AG04450 (cell line): ENCODE data around the gene PLA2G2D. TPM values are rescaled to one million over a fixed set of nuclear protein-coding genes. Genes with fewer than 3 reads are reported as not detected.

Experiments used
- CTCF ChIA-PET: fragments of 300-600, 350-600 bp; formaldehyde crosslinking; extraction: SDS; loops from one replicate; lab custom pipeline; 2022; ENCODE audit warnings: antibody characterized with exemption, inconsistent platforms; lab: Charles Lee
- POLR2A ChIA-PET: fragments of 350-600 bp; formaldehyde crosslinking; extraction: SDS; loops from one replicate; lab custom pipeline; 2021; ENCODE audit warnings: antibody characterized with exemption, inconsistent platforms; lab: Yijun Ruan, JAX
- DNase-seq: peaks from one replicate; pipeline ENCODE4 v3.0.0-alpha.2; 2011; ENCODE audit warnings: low read depth, low spot score
- H3K27ac ChIP-seq: one replicate; pipeline ENCODE4 v1.5.1; 2012; ENCODE audit warnings: low read depth, low read length, control low read depth
- H3K27me3 ChIP-seq: one replicate; pipeline ENCODE4 v1.6.0; 2012; ENCODE audit warnings: low read length; ENCODE audit not compliant: control insufficient read depth, insufficient read depth
- H3K4me3 ChIP-seq: 2 replicates; pipeline ENCODE4 v1.5.1; 2011; ENCODE audit warnings: mild to moderate bottlenecking, low read depth, low read length, control low read depth
- H3K9me3 ChIP-seq: 2 replicates; pipeline ENCODE4 v1.5.1; 2012; ENCODE audit warnings: low read length; ENCODE audit not compliant: control insufficient read depth, insufficient read depth
- CTCF ChIP-seq: IDR thresholded peaks from 2 replicates; pipeline ENCODE4 v1.5.1; 2011; ENCODE audit warnings: low read depth, low read length, control low read depth, inconsistent platforms
- polyA plus RNA-seq: library from polyadenylated mRNA; depleted of rRNA; stranded (reverse); fragments of >200 nt; gene quantifications from 2 replicates; pipeline ENCODE4 v1.2.3, GENCODE V29; 2011

PLA2G2D gene
- polyA plus RNA-seq, 1 experiment, result not detected

GRCh38 chr1:20124456-20125057, 5.2 kb upstream of the PLA2G2D start:
- ChIA-PET CTCF (interaction anchor here (1.1 kb wide), 1 partner anchor 71 kb away, joined by 3 read pairs; no protein-coding TSS in a partner anchor), POLR2A (interaction anchor here (0.6 kb wide), 2 partner anchors 55 kb away, joined by 3 to 5 read pairs; no protein-coding TSS in a partner anchor)
- H3K9me3 ChIP-seq, result no peaks in the 10 kb centered on the region
- no peak overlapping the region for H3K27ac ChIP-seq
- no peak for TF ChIP-seq CTCF
- H3K4me3 ChIP-seq, result no peak overlapping the region
- peak; percentile 13 for DNase-seq
- peaks cover 19% of the 10 kb centered on the region for H3K27me3 ChIP-seq

- no peak overlapping the region for H3K4me3 ChIP-seq
- H3K9me3 ChIP-seq, result no peaks in the 10 kb centered on the region
- ChIA-PET CTCF (interaction anchor here (1.1 kb wide), 1 partner anchor 72 kb away, joined by 3 read pairs; no protein-coding TSS in a partner anchor), POLR2A (interaction anchor here (0.6 kb wide), 1 partner anchor 55 kb away, joined by 3 read pairs; no protein-coding TSS in a partner anchor)
- H3K27ac ChIP-seq, result no peak overlapping the region
- no peak for TF ChIP-seq CTCF
- no peak for DNase-seq
- peaks cover 23% of the 10 kb centered on the region for H3K27me3 ChIP-seq
Measured at GRCh38 chr1:20123722-20124455, 4.6 kb upstream of the PLA2G2D start.

GRCh38 chr1:20120796-20121195, 1.5 kb upstream of the PLA2G2D start:
- Histone ChIP-seq H3K27me3 (peaks cover 33% of the 10 kb centered on the region), H3K9me3 (no peaks in the 10 kb centered on the region), H3K27ac (no peak overlapping the region), H3K4me3 (no peak overlapping the region)
- no peak for DNase-seq
- ChIA-PET POLR2A (no interaction called here), CTCF (no interaction called here)
- TF ChIP-seq CTCF, result no peak

GRCh38 chr1:20117236-20117635, 2.1 kb downstream of the PLA2G2D start:
- POLR2A ChIA-PET, result interaction anchor here (0.5 kb wide), 1 partner anchor 53 kb away, joined by 3 read pairs; no protein-coding TSS in a partner anchor
- CTCF ChIA-PET, result interaction anchor here (1.0 kb wide), 1 partner anchor 200 kb away, joined by 3 read pairs; no protein-coding TSS in a partner anchor
- Histone ChIP-seq H3K4me3 (no peak overlapping the region), H3K27ac (no peak overlapping the region), H3K27me3 (peaks cover 43% of the 10 kb centered on the region), H3K9me3 (no peaks in the 10 kb centered on the region)
- no peak for DNase-seq
- TF ChIP-seq CTCF, result no peak

- Histone ChIP-seq H3K4me3 (no peak overlapping the region), H3K9me3 (no peaks in the 10 kb centered on the region), H3K27ac (no peak overlapping the region), H3K27me3 (peaks cover 35% of the 10 kb centered on the region)
- no peak for DNase-seq
- POLR2A ChIA-PET, result no interaction called here
- CTCF ChIA-PET, result no interaction called here
- TF ChIP-seq CTCF, result no peak
Measured at GRCh38 chr1:20115916-20116315, 3.4 kb downstream of the PLA2G2D start.
